GM20431 (cell line): ENCODE data around the gene MLXIP.
"Not testable (repeated sequence)": the region's sequence is repeated elsewhere in the genome, so short reads cannot be mapped to it uniquely, and the experiment has no call there.

Source experiments
- in situ Hi-C: fragments of 300-500 bp; cut with MseI, MboI; formaldehyde crosslinking; loops from one replicate; pipeline ENCODE4 v1.15.0; 2020; ENCODE audit warnings: low sequenced_read_pairs; ENCODE audit not compliant: unreplicated experiment

MLXIP gene

GRCh38 chr12:122078141-122079032, at the start of gene MLXIP:
TSS of gene MLXIP (plus strand) at chr12:122078756. CDS start at chr12:122078854, 98 bp downstream.
- in situ Hi-C loops, result no loop called here

GRCh38 chr12:122028905-122029560, 49.5 kb upstream of the MLXIP start:
- in situ Hi-C loops, result no loop called here

GRCh38 chr12:122029620-122030423, 48.7 kb upstream of the MLXIP start:
- in situ Hi-C loops, result no loop called here

- in situ Hi-C loops, result no loop called here
These were observed 48.0 kb upstream of the MLXIP start for GRCh38 chr12:122030424-122031035.

GRCh38 chr12:122031342-122032216, 47.0 kb upstream of the MLXIP start:
- in situ Hi-C loops, result no loop called here

GRCh38 chr12:122032580-122032979, 46.0 kb upstream of the MLXIP start:
- in situ Hi-C loops, result no loop called here

- in situ Hi-C loops, result no loop called here
These were observed 43.3 kb upstream of the MLXIP start for GRCh38 chr12:122035292-122035691.

- in situ Hi-C loops, result no loop called here
These were observed 42.4 kb upstream of the MLXIP start for GRCh38 chr12:122036153-122036552.

- in situ Hi-C loops, result no loop called here
These were observed 37.8 kb upstream of the MLXIP start for GRCh38 chr12:122040579-122041386.

- in situ Hi-C loops, result not testable (repeated sequence)
These were observed 37.1 kb upstream of the MLXIP start for GRCh38 chr12:122041458-122041857.

GRCh38 chr12:122042910-122043309, 35.6 kb upstream of the MLXIP start:
- in situ Hi-C loops, result no loop called here

GRCh38 chr12:122043476-122043875, 35.1 kb upstream of the MLXIP start:
- in situ Hi-C loops, result no loop called here

- in situ Hi-C loops, result no loop called here
These were observed 33.3 kb upstream of the MLXIP start for GRCh38 chr12:122045262-122045661.

- in situ Hi-C loops, result no loop called here
These were observed 32.4 kb upstream of the MLXIP start for GRCh38 chr12:122046145-122046544.

GRCh38 chr12:122048151-122048550, 30.4 kb upstream of the MLXIP start:
- in situ Hi-C loops, result no loop called here

- in situ Hi-C loops, result loop anchor here (5.0 kb wide), 1 partner anchor 72 kb away; no protein-coding TSS in a partner anchor
These were observed 28.7 kb upstream of the MLXIP start for GRCh38 chr12:122049827-122050226.

GRCh38 chr12:122050706-122051105, 27.9 kb upstream of the MLXIP start:
- in situ Hi-C loops, result loop anchor here (5.0 kb wide), 1 partner anchor 72 kb away; no protein-coding TSS in a partner anchor

GRCh38 chr12:122051231-122051876, 27.2 kb upstream of the MLXIP start:
- in situ Hi-C loops, result loop anchor here (5.0 kb wide), 1 partner anchor 71 kb away; no protein-coding TSS in a partner anchor
